ENCODE measurements around the gene ARGLU1.

ARGLU1 gene

DNA sequence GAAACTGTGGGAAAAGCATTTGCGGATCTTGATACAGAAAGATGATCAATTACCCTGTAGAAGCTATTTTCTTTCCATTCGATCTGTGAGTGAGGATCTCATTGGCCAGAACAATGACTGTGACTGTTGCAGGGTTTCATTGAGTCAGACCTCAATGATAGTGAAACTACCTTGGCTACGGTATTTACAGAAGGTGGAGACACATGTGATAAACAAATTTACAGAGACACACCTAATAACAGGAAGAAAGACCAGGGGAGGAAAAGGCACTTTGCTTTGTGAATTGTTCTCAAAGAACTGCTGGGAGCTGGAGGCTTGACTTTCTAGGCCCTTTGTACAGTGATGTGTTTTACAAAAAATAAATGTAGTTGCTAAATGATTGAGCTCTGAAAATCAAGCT lies 19.9 kb upstream of the ARGLU1 start:
- H3K9me3 ChIP-seq (ENCODE audit: insufficient read depth, low read length, severe bottlenecking) = peaks cover 22% of the 10 kb centered on the region
- H4K20me1 ChIP-seq (ENCODE audit: insufficient read depth, low read length) = no peaks in the 10 kb centered on the region
- H2AFZ ChIP-seq (ENCODE audit: low read depth, low read length) = no peak overlapping the region
- no peak overlapping the region for H3K4me3 ChIP-seq (ENCODE audit: low read depth in 1 of 2, low read length in 2 of 2)
- DNase-seq (no peak), ATAC-seq (ENCODE audit: insufficient read depth, low read depth) (no peak)
- TF ChIP-seq, protein P1, sequence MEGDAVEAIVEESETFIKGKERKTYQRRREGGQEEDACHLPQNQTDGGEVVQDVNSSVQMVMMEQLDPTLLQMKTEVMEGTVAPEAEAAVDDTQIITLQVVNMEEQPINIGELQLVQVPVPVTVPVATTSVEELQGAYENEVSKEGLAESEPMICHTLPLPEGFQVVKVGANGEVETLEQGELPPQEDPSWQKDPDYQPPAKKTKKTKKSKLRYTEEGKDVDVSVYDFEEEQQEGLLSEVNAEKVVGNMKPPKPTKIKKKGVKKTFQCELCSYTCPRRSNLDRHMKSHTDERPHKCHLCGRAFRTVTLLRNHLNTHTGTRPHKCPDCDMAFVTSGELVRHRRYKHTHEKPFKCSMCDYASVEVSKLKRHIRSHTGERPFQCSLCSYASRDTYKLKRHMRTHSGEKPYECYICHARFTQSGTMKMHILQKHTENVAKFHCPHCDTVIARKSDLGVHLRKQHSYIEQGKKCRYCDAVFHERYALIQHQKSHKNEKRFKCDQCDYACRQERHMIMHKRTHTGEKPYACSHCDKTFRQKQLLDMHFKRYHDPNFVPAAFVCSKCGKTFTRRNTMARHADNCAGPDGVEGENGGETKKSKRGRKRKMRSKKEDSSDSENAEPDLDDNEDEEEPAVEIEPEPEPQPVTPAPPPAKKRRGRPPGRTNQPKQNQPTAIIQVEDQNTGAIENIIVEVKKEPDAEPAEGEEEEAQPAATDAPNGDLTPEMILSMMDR (IDR thresholded peaks at IDR 0.05; ENCODE audit: borderline replicate concordance, extremely low read depth, low read length, poor library complexity, severe bottlenecking) = no peak
- TF ChIP-seq EZH2 (IDR thresholded peaks at IDR 0.05; ENCODE audit: borderline replicate concordance, low read depth, low read length, severe bottlenecking) = no peak
- no peak overlapping the region for H3K4me2 ChIP-seq (ENCODE audit: insufficient read depth, low read length)
- H3K4me1 ChIP-seq (ENCODE audit: insufficient read depth, low read length) = no peaks in the 10 kb centered on the region
- no peaks in the 10 kb centered on the region for H3K79me2 ChIP-seq (ENCODE audit: insufficient read depth, low read length)
- H3K9ac ChIP-seq (ENCODE audit: low read depth, low read length) = no peak overlapping the region
- no peaks in the 10 kb centered on the region for H3K36me3 ChIP-seq (ENCODE audit: insufficient read depth, low read length)
- H3K27ac ChIP-seq (ENCODE audit: low read length) = no peak overlapping the region
- H3K27me3 ChIP-seq (ENCODE audit: insufficient read depth, low read length, poor library complexity) = no peaks in the 10 kb centered on the region

DNA sequence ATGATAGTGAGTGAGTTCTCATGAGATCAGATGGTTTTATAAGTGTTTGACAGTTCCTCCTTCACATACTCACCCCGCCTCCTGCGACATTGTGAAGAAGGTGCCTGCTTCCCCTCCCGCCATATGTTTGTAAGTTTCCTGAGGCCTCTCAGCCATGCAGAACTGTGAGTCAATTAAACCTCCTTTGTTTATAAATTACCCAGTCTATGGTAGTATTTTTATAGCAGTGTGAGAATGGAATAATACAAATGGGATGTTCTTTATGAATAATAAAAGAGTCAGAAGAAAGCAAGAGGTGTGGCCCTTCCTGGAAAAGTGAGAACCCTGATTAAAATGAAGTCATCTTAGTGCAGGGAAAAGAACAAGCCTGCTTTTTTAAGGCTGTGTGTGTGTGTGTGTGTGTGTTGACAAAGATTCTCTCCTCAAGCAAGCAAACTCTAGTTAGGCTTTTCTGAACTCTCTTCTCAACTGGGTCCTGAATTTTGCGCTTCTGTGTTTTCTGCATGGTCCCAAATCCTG lies 18.8 kb upstream of the ARGLU1 start:
- no peak overlapping the region for H3K4me2 ChIP-seq (ENCODE audit: insufficient read depth, low read length)
- no peaks in the 10 kb centered on the region for H3K4me1 ChIP-seq (ENCODE audit: insufficient read depth, low read length)
- H3K27ac ChIP-seq (ENCODE audit: low read length) = no peak overlapping the region
- H3K27me3 ChIP-seq (ENCODE audit: insufficient read depth, low read length, poor library complexity) = no peaks in the 10 kb centered on the region
- no peak overlapping the region for H2AFZ ChIP-seq (ENCODE audit: low read depth, low read length)
- H4K20me1 ChIP-seq (ENCODE audit: insufficient read depth, low read length) = no peaks in the 10 kb centered on the region
- H3K4me3 ChIP-seq (ENCODE audit: low read depth in 1 of 2, low read length in 2 of 2) = no peak overlapping the region
- H3K36me3 ChIP-seq (ENCODE audit: insufficient read depth, low read length) = no peaks in the 10 kb centered on the region
- ATAC-seq (ENCODE audit: insufficient read depth, low read depth) (no peak), DNase-seq (no peak)
- no peak for TF ChIP-seq EZH2 (IDR thresholded peaks at IDR 0.05; ENCODE audit: borderline replicate concordance, low read depth, low read length, severe bottlenecking)
- TF ChIP-seq, protein P1 (IDR thresholded peaks at IDR 0.05; ENCODE audit: borderline replicate concordance, extremely low read depth, low read length, poor library complexity, severe bottlenecking) = no peak
- H3K79me2 ChIP-seq (ENCODE audit: insufficient read depth, low read length) = no peaks in the 10 kb centered on the region
- peaks cover 22% of the 10 kb centered on the region for H3K9me3 ChIP-seq (ENCODE audit: insufficient read depth, low read length, severe bottlenecking)
- no peak overlapping the region for H3K9ac ChIP-seq (ENCODE audit: low read depth, low read length)

DNA sequence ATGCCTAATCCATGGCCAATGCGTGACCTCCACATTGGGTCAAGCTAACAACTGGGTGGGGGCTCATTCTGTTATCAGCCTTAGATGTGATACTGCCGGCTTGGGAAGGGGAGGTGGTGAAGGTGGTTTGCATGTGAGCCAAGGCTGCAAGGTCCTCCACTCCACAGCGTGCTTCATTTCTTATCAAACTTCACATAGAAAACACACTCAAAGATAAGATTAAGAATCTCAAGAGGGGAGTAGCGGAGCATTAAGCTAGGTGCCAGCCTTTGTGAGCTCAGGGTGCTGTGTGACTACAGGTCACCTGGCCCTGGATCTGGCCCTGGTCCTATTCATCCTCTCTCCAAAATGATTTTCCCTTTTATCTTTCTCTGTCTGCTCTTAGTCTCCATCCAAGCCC lies 13.3 kb upstream of the ARGLU1 start:
- peaks cover 18% of the 10 kb centered on the region for H3K9me3 ChIP-seq (ENCODE audit: insufficient read depth, low read length, severe bottlenecking)
- no peaks in the 10 kb centered on the region for H3K79me2 ChIP-seq (ENCODE audit: insufficient read depth, low read length)
- no peak overlapping the region for H3K27ac ChIP-seq (ENCODE audit: low read length)
- ATAC-seq (ENCODE audit: insufficient read depth, low read depth) (no peak), DNase-seq (no peak)
- no peak overlapping the region for H3K4me3 ChIP-seq (ENCODE audit: low read depth in 1 of 2, low read length in 2 of 2)
- no peaks in the 10 kb centered on the region for H3K4me1 ChIP-seq (ENCODE audit: insufficient read depth, low read length)
- no peak for TF ChIP-seq EZH2 (IDR thresholded peaks at IDR 0.05; ENCODE audit: borderline replicate concordance, low read depth, low read length, severe bottlenecking)
- TF ChIP-seq, protein P1 (IDR thresholded peaks at IDR 0.05; ENCODE audit: borderline replicate concordance, extremely low read depth, low read length, poor library complexity, severe bottlenecking) = no peak
- no peak overlapping the region for H3K4me2 ChIP-seq (ENCODE audit: insufficient read depth, low read length)
- no peaks in the 10 kb centered on the region for H3K36me3 ChIP-seq (ENCODE audit: insufficient read depth, low read length)
- no peak overlapping the region for H2AFZ ChIP-seq (ENCODE audit: low read depth, low read length)
- no peaks in the 10 kb centered on the region for H4K20me1 ChIP-seq (ENCODE audit: insufficient read depth, low read length)
- H3K27me3 ChIP-seq (ENCODE audit: insufficient read depth, low read length, poor library complexity) = no peaks in the 10 kb centered on the region
- no peak overlapping the region for H3K9ac ChIP-seq (ENCODE audit: low read depth, low read length)

DNA sequence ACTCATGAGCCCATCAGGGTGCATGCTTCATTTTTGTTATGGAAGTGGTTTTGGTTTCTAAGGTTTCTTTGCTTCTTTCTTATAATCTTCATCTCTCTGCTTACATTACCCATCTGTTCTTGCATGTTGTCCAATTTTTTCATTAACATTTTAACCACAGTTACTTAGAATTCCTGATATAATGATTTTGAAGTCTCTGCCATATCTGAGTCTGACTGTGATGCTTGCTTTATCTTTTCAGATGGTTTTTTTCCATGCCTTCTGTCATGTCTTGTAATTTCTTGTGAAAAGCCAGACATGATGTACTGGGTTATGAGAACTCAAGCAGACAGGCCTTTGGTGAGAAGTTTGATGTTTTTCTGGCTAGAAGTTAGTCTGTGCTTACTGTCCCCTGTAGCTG lies 8.0 kb upstream of the ARGLU1 start:
- no peak overlapping the region for H3K4me2 ChIP-seq (ENCODE audit: insufficient read depth, low read length)
- TF ChIP-seq EZH2 (IDR thresholded peaks at IDR 0.05; ENCODE audit: borderline replicate concordance, low read depth, low read length, severe bottlenecking) = no peak
- TF ChIP-seq, protein P1 (IDR thresholded peaks at IDR 0.05; ENCODE audit: borderline replicate concordance, extremely low read depth, low read length, poor library complexity, severe bottlenecking) = no peak

More for the DNA sequence above, 8.0 kb upstream of the ARGLU1 start:
- DNase-seq (no peak), ATAC-seq (ENCODE audit: insufficient read depth, low read depth) (no peak)
- Histone ChIP-seq H3K27ac (ENCODE audit: low read length) (no peak overlapping the region), H3K4me3 (ENCODE audit: low read depth in 1 of 2, low read length in 2 of 2) (no peak overlapping the region), H3K9me3 (ENCODE audit: insufficient read depth, low read length, severe bottlenecking) (no peaks in the 10 kb centered on the region), H3K9ac (ENCODE audit: low read depth, low read length) (no peak overlapping the region), H3K36me3 (ENCODE audit: insufficient read depth, low read length) (no peaks in the 10 kb centered on the region), H3K4me1 (ENCODE audit: insufficient read depth, low read length) (no peaks in the 10 kb centered on the region), H2AFZ (ENCODE audit: low read depth, low read length) (no peak overlapping the region), H3K27me3 (ENCODE audit: insufficient read depth, low read length, poor library complexity) (no peaks in the 10 kb centered on the region), H3K79me2 (ENCODE audit: insufficient read depth, low read length) (no peaks in the 10 kb centered on the region), H4K20me1 (ENCODE audit: insufficient read depth, low read length) (no peaks in the 10 kb centered on the region)

Measured in DND-41 (cell line).